Upper lobe of left lung (tissue), 4 donors: ENCODE measurements around the gene XPNPEP1.

Experiments
- POLR2AphosphoS5 ChIP-seq, 2 donors: sonication (generic); formaldehyde crosslinking; IDR thresholded peaks; one replicate each; pipeline ENCODE4 v1.5.1; 2017; ENCODE audit warnings: antibody characterized with exemption in 2 of 2
- TF ChIP-seq, protein P1 (sequence below), 6 experiments: fragments of 450-650 bp in 4 of 6; fragments of 200-600 bp in 2 of 6; sonication (generic) in 2 of 6; IDR thresholded peaks; one replicate each; pipeline ENCODE4 v1.5.1; 2016 to 2019; ENCODE audit warnings: antibody characterized with exemption in 6 of 6

DNA sequence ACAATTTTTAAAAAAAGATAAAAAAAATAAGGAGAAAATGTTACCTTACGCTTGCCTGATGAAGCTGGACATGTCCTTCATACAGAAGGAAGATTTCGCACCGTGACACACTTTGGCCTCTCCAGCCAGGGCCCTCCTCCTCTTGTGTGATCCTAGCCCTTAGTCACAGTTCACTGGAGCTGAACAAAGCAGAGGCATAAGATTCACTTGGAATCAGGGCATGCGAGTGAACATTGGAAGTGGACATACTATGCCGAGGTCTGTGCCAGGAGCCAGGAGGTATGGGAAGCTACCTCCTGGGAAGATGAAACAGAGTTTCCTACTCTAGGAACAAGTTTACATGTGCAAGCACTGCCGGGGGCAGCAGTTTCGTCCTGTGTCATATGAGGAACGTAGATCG lies 91.5 kb downstream of the XPNPEP1 start:
- TF ChIP-seq, protein P1, sequence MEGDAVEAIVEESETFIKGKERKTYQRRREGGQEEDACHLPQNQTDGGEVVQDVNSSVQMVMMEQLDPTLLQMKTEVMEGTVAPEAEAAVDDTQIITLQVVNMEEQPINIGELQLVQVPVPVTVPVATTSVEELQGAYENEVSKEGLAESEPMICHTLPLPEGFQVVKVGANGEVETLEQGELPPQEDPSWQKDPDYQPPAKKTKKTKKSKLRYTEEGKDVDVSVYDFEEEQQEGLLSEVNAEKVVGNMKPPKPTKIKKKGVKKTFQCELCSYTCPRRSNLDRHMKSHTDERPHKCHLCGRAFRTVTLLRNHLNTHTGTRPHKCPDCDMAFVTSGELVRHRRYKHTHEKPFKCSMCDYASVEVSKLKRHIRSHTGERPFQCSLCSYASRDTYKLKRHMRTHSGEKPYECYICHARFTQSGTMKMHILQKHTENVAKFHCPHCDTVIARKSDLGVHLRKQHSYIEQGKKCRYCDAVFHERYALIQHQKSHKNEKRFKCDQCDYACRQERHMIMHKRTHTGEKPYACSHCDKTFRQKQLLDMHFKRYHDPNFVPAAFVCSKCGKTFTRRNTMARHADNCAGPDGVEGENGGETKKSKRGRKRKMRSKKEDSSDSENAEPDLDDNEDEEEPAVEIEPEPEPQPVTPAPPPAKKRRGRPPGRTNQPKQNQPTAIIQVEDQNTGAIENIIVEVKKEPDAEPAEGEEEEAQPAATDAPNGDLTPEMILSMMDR (IDR thresholded peaks at IDR 0.05): no peak
- TF ChIP-seq POLR2AphosphoS5 (IDR thresholded peaks at IDR 0.05): no peak
